NCI-H2081 (cell line): Measurements from ENCODE around the gene ZNF888.
A peak's percentile ranks its signal among the peaks of the same experiment; 100 is the strongest.
"Not testable (repeated sequence)": the region's sequence is repeated elsewhere in the genome, so short reads cannot be mapped to it uniquely, and the experiment has no call there.

ENCODE experiments used
- DNase-seq, 2 experiments: peaks; one replicate each; lab custom pipeline; 2025; lab: John Stamatoyannopoulos, UW

ZNF888 gene

DNA sequence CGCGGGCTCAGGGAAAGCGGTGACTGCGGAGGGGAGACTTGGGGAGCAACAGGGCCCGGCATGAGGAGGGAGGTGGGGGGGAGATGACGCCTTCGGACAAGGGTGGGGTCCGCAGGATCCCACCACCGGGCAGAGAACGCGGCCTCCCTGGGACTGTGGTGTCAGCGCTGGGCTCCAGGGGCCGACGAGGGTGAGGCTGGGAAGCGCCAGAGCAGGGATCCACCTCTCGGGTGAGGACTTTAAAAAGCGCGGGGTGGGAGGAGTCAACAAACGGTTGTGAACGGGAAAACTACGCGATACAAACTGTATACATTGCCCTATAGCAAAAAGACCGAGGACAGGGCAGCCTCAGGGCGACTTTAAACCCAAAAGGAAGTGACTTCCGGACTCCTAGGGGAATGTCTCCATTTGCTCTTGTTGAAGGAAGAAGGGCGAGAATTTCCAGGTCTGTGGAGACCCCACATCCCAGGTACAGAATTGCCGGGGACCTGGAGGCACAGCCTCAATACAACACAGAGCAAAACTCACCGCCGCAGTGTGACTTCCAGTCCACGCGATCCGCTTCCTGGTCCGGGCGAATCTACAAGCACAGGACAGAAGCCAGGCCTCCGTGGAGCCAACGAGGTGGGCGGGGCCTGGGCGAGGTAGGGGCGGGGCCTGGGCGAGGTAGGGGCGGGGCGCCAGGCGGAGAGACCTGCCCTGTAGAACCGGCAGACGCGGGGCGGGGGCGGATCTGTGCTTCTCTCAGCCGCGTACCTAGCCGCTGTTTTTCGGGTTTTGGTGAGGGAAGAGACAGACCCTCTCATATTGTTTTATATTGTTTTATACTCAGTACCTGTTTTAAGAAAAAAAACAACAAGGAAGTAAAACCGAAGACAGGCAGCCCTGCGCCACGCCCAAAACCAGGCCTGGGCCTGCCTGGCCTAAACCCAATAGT, at the start of gene ZNF888:
Gene ZNF888 (minus strand): TSS at position 588 of the 937 bp plus-strand sequence. CDS start 5,555 bp downstream, outside the sequence.
- DNase-seq = peak; percentile 39 to 53

DNA sequence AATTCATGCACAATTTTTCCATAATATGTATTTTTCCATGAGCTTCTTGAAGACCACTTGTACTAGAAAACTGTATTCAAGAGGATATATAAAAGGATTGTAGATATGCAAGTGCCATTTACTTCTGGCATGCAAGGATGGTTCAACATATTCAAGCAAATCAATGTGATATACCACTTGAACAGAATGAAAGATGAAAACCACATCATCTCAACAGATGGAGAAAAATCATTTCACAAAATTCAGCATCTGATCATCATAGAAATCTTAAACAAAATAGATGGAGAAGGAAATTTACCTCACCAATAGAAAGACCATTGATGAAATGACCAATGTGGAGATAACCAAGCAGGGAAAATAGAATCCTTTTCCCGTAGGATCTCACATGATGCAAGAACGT, 44.5 kb upstream of the ZNF888 start:
- no peak for DNase-seq

DNA sequence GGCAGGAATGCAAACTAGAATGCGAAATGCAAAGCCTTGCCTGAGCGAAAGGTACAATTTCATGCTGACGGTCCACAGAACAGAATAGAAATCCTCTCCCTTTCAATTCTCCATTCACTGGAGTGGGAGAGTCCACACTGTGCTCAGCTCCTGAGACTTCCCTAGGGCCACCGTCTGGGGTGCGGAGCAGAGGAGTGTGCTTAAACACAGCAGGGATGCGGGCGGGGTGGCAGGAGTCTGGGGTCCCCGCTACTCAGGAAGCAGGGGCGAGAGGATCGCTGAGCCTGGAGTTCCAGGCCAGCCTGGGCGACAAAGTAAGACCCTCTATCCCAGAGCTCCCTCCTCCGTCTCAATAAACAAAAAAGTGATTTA, 40.0 kb upstream of the ZNF888 start:
- DNase-seq = no peak

- DNase-seq = peak; percentile 76 to 84
These were observed 39.4 kb upstream of the ZNF888 start, which contains the start of gene ZNF816 for GRCh38 chr19:52962394-52963246. TSS of gene ZNF816 (minus strand) at chr19:52962881. CDS start at chr19:52956089, 6,792 bp downstream.

GRCh38 chr19:52961981-52962380, 38.8 kb upstream of the ZNF888 start:
- no peak for DNase-seq

- DNase-seq = no peak
These were observed 36.5 kb upstream of the ZNF888 start for GRCh38 chr19:52959613-52960295.

GRCh38 chr19:52957591-52957990, 34.4 kb upstream of the ZNF888 start:
- DNase-seq = no peak

GRCh38 chr19:52956917-52957316, 33.7 kb upstream of the ZNF888 start:
- no peak for DNase-seq

DNA sequence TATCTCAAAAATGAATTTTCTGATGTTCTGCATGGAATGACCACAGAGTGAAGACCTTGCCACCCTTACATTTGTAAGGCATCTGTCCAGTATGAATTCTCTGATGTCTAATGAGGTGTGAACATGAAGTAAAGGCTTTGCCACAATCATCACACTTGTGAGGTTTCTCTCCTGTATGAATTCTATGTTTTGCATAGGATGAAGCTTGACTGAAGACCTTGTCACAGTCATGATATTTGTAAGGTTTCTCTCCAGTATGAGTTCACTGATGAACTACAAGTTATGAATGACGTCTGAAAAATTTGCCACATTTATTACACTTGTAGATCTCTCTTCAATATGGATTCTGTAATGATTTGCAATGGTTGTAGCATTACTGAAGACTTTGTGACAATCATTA, 26.2 kb upstream of the ZNF888 start:
- DNase-seq = no peak

GRCh38 chr19:52948025-52948770, 25.0 kb upstream of the ZNF888 start:
- no peak for DNase-seq

GRCh38 chr19:52946322-52947310, 23.4 kb upstream of the ZNF888 start:
- no peak for DNase-seq

DNA sequence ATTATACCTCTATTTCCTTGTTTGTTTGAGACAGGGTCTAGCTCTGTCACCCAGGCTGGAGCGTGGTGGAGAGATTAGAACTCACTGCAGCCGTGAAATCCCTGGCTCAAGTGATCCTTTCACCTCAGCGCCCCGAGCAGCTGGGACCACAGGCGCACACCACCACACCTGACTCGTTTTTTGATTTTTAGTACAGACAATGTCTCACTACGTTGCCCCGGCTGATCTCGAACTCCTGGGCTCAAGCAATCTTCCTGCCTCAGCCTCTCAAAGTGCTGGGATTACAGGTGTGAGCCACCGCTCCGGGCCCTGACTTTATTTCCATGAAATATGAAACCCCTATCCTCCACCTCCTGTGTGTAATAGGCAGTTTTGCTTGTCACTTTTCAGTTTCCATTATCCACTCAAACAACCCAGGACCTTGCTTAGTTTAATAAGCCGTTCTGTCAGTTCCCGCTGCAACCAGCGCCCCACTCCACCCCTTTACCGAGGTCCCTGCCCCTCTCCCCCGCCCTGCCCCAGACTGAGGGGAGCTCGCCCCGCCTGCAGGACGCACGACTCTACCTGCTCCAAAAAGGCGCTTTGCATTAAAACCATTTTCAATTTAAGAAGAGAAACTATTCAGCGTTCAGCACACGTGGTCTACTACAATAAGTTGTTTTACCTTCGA, 22.6 kb upstream of the ZNF888 start:
- no peak for DNase-seq

DNA sequence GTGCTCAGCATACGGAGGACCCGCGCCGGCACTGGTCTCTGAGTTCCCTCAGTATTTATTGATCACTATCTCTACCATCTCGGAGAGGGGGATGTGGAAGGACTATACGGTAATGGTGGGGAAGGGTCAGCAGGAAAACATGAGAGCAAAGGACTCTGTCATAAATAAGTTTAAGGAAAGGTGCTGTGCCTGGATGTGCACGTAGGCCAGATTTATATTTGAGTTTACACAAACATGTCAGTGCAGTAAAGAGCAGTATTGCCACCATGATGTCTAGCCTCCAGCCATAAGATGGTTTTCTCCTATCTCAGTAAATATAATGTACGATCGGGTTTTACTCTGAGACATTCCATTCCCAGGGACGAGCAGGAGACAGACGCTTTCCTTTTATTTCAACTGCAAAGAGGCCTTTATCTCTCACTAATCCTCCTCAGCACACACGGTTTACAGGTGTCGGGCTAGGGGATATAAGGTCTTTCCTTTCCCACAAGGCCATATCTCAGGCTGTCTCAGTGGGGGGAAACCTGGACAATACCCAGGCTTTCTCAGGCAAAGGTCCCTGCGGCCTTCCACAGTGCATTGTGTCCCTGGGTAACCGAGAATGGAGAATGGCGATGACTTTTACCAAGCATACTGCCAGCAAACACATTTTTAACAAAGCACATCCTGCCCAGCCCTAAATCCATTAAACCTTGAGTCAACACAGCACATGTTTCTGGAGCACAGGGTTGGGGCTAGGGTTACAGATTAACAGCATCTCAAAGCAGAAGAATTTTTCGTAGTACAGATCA, 21.7 kb upstream of the ZNF888 start:
- DNase-seq = not testable (repeated sequence)

DNA sequence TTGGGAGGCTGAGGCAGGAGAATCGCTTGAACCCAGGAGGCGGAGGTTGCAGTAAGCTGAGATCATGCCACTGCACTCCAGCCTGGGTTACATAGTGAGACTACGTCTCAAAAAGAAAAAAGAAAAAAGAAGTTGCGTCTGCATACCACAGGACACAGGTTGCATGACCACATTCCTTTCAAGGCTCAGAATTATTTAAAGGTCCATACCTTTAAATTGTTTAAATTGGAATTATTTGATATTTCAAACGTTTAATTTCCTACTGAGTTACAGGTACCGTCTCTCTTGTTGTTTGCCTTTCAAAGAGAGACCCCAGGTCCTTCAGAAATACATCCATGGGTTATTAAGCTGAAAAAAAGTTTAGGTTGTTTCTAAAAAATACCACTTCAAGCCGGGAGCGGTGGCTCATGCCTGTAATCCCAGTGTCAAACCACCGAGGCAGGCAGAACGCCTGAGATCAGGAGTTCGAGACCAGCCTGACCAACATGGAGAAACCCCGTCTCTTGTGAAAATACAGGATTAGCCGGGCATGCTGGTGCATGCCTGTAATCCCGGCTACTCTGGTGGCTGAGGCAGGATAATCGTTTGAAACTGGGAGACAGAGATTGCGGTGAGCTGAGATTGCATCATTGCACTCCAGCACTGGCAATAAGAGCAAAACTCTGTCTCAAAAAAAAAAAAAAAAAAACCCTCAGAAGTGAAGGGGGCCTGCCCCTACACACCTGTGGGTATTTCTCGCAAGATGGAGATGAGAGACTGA, 20.8 kb upstream of the ZNF888 start:
- no peak for DNase-seq

- DNase-seq = no peak
These were observed 20.1 kb upstream of the ZNF888 start for GRCh38 chr19:52943134-52943883.

DNA sequence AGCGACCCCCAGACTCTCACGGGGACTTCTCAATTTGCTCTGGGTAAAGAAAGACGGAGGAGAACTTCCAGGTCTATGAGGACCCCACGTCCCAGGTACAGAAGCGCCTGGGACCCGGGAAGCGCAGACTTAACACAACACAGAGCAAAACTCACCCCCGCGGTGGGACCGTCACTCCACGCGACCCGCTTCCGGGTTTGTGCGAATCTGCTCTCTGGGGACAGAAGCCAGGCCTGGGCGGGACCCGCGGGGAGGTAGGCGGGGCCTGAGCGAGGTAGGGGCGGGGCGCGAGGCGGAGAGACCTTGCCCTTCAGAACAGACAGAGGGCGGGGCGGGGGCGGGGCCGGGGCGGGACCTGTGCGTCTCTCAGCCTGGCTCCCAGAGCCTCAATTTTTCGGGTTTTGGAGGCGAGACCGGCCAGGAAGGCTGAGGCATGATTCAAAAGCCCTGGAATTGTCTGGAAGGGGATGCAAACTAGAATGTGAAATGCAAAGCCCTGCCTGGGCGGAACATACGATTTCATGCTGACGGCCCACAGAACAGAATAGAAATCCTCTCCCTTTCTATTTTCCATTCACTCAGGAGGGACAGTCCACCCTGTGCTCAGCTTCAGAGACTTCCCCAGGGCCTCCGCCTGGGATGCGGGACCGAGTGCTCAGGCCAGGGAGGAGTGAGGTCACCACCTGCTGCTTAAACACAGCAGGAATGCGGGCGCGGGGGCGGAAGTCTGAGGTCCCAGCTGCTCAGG, 19.3 kb upstream of the ZNF888 start:
- peak; percentile 47 to 58 for DNase-seq
